Neural crest cell (in vitro differentiated cells): ENCODE data around the gene KIF24. TPM values are rescaled to one million over a fixed set of nuclear protein-coding genes. Genes with fewer than 3 reads are reported as not detected.
"Not testable (repeated sequence)": the region's sequence is repeated elsewhere in the genome, so short reads cannot be mapped to it uniquely, and the experiment has no call there.

Experiments used
- DNase-seq: peaks from one replicate; pipeline ENCODE4 v3.0.0; 2021; ENCODE audit warnings: low read depth, mixed read lengths, low spot score
- H3K27ac Mint-ChIP-seq: one replicate; pipeline ENCODE4 v1.8.0; 2021; ENCODE audit warnings: mild to moderate bottlenecking, mixed read lengths; ENCODE audit not compliant: unreplicated experiment
- H3K27me3 Mint-ChIP-seq: 2 replicates; pipeline ENCODE4 v1.8.0; 2021; ENCODE audit warnings: low read depth, mild to moderate bottlenecking, mixed read lengths
- H3K36me3 Mint-ChIP-seq: 2 replicates; pipeline ENCODE4 v1.8.0; 2021; ENCODE audit warnings: low read depth, mild to moderate bottlenecking, mixed read lengths
- H3K4me1 Mint-ChIP-seq: 2 replicates; pipeline ENCODE4 v1.8.0; 2021; ENCODE audit warnings: mixed read lengths
- H3K4me3 Mint-ChIP-seq: one replicate; pipeline ENCODE4 v1.8.0; 2021; ENCODE audit warnings: mild to moderate bottlenecking, mixed read lengths
- H3K9me3 Mint-ChIP-seq: 2 replicates; pipeline ENCODE4 v1.8.0; 2021; ENCODE audit warnings: mixed read lengths
- total RNA-seq: library from RNA; stranded (reverse); gene quantifications from 2 replicates; pipeline ENCODE4 v1.2.1, GENCODE V29; 2021
- TF ChIP-seq, protein P1 (sequence below): fragments of 200-600 bp; sonication (generic); conservative IDR thresholded peaks from 2 replicates; pipeline ENCODE4 v1.5.0; 2021; ENCODE audit warnings: antibody characterized with exemption, mild to moderate bottlenecking

KIF24 gene
- total RNA-seq, 1 donor from 2014 or later: 12.3 TPM

DNA sequence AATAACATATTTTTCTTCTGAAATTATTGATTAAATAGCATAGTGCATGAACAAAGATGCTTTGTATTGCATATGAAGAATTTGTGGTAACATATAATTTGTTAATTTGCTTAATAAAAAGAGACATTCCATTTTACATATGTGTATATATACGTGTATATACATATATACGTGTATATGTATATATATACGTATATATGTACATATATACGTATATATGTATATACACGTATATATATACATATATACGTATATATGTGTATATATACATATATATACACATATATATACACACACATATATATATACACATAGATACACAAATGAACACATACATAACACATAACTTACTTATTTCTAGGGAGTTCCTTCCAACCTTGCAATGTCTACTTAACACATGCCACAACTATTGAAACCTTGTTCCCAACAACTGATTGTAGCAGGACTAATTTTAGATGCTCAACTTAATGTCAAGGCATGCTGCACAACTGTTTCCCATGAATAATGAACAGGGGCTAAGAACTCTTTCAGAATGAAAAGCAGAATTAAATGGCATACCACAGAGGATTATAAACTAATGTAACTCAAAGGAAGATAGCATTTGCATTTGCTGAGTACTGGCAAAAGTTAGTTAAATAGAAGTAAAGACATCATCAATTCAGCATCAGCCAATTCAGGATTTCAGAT lies 17.4 kb downstream of the KIF24 start:
- no peaks in the 10 kb centered on the region for H3K9me3 Mint-ChIP-seq
- H3K4me3 Mint-ChIP-seq: no peak overlapping the region
- TF ChIP-seq, protein P1, sequence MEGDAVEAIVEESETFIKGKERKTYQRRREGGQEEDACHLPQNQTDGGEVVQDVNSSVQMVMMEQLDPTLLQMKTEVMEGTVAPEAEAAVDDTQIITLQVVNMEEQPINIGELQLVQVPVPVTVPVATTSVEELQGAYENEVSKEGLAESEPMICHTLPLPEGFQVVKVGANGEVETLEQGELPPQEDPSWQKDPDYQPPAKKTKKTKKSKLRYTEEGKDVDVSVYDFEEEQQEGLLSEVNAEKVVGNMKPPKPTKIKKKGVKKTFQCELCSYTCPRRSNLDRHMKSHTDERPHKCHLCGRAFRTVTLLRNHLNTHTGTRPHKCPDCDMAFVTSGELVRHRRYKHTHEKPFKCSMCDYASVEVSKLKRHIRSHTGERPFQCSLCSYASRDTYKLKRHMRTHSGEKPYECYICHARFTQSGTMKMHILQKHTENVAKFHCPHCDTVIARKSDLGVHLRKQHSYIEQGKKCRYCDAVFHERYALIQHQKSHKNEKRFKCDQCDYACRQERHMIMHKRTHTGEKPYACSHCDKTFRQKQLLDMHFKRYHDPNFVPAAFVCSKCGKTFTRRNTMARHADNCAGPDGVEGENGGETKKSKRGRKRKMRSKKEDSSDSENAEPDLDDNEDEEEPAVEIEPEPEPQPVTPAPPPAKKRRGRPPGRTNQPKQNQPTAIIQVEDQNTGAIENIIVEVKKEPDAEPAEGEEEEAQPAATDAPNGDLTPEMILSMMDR: no peak
- H3K36me3 Mint-ChIP-seq: no peaks in the 10 kb centered on the region
- no peaks in the 10 kb centered on the region for H3K4me1 Mint-ChIP-seq
- no peak for DNase-seq
- H3K27ac Mint-ChIP-seq: no peak overlapping the region
- no peaks in the 10 kb centered on the region for H3K27me3 Mint-ChIP-seq

DNA sequence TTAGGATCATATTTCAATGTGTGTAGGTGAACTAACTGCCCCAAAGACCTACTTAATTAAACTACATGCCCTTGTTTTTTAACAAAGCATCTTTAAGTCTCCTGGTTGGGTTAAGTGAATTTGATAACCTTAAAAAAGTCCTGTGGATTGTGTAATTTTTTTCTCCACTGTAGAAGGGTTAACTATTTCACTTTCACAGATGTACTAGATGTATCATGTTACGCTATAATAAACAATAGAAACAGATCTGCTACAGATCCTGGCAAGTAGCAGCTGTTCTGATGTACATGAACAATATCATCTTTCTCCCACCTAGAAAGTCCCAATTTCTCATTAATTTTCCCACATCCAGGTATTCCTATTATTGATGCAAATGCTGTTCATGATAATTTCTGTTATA lies 18.9 kb downstream of the KIF24 start:
- H3K27ac Mint-ChIP-seq: no peak overlapping the region
- no peaks in the 10 kb centered on the region for H3K4me1 Mint-ChIP-seq
- no peaks in the 10 kb centered on the region for H3K27me3 Mint-ChIP-seq
- no peaks in the 10 kb centered on the region for H3K36me3 Mint-ChIP-seq
- H3K9me3 Mint-ChIP-seq: no peaks in the 10 kb centered on the region
- no peak overlapping the region for H3K4me3 Mint-ChIP-seq
- DNase-seq: no peak
- TF ChIP-seq, protein P1: no peak

DNA sequence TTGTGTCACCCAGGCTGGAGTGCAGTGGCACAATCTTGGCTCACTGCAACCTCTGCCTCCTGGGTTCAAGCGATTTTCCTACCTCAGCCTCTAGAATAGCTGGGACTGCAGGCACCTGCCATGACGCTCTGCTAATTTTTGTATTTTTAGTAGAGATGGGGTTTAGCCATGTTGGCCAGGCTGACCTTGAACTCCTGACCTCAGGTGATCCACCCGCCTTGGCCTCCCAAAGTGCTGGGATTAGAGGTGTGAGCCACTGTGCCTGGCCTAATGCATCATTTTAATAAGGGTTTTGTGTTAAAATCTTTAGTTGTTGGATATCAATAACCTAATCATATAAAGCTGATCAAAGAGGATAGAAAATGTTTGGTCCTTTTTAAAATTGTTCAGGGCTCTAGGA lies 20.8 kb downstream of the KIF24 start:
- H3K9me3 Mint-ChIP-seq, H3K4me1 Mint-ChIP-seq, H3K27ac Mint-ChIP-seq, H3K27me3 Mint-ChIP-seq, H3K36me3 Mint-ChIP-seq, DNase-seq, H3K4me3 Mint-ChIP-seq: not testable (repeated sequence)

DNA sequence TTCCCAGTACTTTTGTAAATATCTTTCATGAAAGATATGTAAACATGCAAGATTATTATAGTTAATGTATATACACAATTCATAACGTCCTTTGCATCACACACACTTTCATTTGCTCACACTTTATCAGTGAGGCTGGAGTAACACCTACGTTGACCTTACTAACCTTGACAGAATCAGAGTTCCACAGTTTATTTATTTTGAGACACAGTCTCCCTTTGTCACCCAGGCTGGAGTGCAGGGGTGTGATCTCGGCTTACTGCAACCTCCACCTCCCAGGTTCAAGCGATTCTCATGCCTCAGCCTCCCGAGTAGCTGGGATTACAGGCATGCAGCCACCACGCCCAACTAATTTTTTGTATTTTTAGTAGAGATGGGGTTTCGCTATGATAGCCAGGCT lies 28.0 kb downstream of the KIF24 start:
- H3K36me3 Mint-ChIP-seq, H3K27me3 Mint-ChIP-seq, DNase-seq, H3K9me3 Mint-ChIP-seq, H3K4me1 Mint-ChIP-seq, H3K4me3 Mint-ChIP-seq, H3K27ac Mint-ChIP-seq: not testable (repeated sequence)

DNA sequence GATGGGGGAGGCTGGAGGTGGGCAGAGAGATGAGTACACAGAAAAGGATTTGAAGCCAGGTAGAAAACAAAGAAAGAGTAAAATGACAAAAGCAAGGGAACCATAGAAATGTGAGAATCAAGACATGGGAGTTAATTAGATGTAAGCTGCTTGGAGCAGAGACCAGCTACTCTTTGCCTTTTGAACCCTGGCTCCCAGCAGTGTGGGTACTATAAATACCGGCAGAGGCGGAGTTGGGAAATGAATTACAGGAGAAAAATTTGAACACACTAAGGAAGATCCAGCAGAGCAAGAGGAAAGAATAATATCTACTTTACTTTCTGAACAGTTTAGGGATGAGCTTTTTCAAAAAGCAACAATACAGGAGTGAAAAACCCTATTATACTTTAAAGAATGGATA lies 36.5 kb downstream of the KIF24 start:
- no peak for DNase-seq

DNA sequence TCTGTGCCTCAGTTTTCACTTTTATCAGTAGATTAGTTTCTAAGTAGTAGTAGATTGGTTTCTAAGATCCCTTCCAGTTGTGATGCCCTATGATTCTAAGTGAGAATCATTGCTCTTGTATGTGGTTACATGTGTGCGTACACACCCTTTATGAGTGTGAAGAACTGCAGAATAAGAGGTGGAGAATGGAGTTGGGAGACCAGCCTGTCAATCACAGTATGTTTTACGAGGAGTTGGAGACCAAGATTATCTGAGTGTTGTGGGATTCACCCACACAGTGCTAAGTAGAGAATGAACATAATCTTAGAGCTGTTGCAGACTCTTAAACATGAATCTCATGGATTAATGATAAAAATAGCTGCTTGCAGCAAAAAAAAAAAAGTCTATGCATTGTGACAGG lies 37.6 kb downstream of the KIF24 start:
- Mint-ChIP-seq H3K27me3 (no peaks in the 10 kb centered on the region), H3K36me3 (peaks cover 8% of the 10 kb centered on the region), H3K9me3 (no peaks in the 10 kb centered on the region), H3K4me1 (no peaks in the 10 kb centered on the region), H3K4me3 (no peak overlapping the region), H3K27ac (no peak overlapping the region)
- DNase-seq: no peak
- TF ChIP-seq, protein P1: no peak

More for the DNA sequence above, 36.5 kb downstream of the KIF24 start:
- H3K9me3 Mint-ChIP-seq: no peaks in the 10 kb centered on the region
- TF ChIP-seq, protein P1: no peak
- H3K4me3 Mint-ChIP-seq: no peak overlapping the region
- no peaks in the 10 kb centered on the region for H3K4me1 Mint-ChIP-seq
- peaks cover 4% of the 10 kb centered on the region for H3K36me3 Mint-ChIP-seq
- no peak overlapping the region for H3K27ac Mint-ChIP-seq
- H3K27me3 Mint-ChIP-seq: no peaks in the 10 kb centered on the region
